GM13976 (cell line): ENCODE results near the gene ZFYVE27.

Experiments
- DNase-seq: peaks from one replicate; pipeline ENCODE4 v3.0.0; 2012; ENCODE audit warnings: low spot score
- in situ Hi-C: fragments of 300-500 bp; cut with MboI; formaldehyde crosslinking; loops from one replicate; pipeline ENCODE4 v1.12.0; 2022; ENCODE audit warnings: low sequenced_read_pairs, mixed read lengths, inconsistent platforms; ENCODE audit not compliant: unreplicated experiment
- TF ChIP-seq, protein P1 (sequence below): IDR thresholded peaks from 2 replicates; pipeline ENCODE4 v1.5.1; 2012; ENCODE audit warnings: borderline replicate concordance, mild to moderate bottlenecking; ENCODE audit not compliant: insufficient read depth; ENCODE audit errors: extremely low read depth, missing control alignments, control extremely low read depth

Gene ZFYVE27

DNA sequence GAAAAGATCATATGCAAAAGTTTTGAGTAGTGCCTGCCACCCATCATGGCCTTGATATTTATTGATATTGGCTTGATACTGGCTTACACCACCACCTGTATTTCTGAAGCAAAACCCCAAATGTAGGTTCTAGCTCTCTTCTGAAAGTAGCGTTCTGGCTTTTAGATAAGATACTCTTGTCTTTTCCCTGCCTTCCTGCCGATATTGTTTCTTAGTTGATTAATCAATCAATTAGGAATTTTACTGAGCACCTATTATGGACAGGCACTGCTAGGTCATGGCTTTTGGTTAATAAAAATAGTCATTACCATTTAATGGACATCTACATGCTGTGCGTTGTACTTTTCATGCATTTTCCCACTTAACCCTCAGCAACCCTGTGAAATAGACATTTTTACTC lies 27.0 kb downstream of the ZFYVE27 start:
- DNase-seq: no peak
- in situ Hi-C loops: no loop called here
- TF ChIP-seq, protein P1, sequence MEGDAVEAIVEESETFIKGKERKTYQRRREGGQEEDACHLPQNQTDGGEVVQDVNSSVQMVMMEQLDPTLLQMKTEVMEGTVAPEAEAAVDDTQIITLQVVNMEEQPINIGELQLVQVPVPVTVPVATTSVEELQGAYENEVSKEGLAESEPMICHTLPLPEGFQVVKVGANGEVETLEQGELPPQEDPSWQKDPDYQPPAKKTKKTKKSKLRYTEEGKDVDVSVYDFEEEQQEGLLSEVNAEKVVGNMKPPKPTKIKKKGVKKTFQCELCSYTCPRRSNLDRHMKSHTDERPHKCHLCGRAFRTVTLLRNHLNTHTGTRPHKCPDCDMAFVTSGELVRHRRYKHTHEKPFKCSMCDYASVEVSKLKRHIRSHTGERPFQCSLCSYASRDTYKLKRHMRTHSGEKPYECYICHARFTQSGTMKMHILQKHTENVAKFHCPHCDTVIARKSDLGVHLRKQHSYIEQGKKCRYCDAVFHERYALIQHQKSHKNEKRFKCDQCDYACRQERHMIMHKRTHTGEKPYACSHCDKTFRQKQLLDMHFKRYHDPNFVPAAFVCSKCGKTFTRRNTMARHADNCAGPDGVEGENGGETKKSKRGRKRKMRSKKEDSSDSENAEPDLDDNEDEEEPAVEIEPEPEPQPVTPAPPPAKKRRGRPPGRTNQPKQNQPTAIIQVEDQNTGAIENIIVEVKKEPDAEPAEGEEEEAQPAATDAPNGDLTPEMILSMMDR: no peak

DNA sequence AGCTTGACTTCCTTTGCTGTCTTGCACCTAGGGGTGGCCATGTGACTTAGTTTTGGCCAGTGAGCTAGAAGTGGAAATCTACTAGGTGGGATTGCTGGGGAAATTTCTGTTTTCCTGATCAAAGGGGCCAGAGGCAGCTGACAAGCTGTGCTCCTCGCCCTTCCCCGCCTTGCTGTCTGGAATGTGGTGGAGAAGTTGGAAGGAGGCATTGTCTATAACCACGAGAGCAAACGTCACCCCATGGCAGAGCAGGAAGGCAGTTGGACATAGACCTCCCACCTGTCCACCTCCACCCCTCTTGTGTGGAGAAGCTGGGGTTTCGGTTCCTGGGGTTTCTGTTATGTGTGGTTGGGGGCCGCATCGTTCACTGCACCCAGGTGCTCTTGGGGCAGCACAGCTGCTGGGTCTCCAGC lies 27.6 kb downstream of the ZFYVE27 start:
- in situ Hi-C loops: no loop called here
- no peak for DNase-seq
- TF ChIP-seq, protein P1: no peak

DNA sequence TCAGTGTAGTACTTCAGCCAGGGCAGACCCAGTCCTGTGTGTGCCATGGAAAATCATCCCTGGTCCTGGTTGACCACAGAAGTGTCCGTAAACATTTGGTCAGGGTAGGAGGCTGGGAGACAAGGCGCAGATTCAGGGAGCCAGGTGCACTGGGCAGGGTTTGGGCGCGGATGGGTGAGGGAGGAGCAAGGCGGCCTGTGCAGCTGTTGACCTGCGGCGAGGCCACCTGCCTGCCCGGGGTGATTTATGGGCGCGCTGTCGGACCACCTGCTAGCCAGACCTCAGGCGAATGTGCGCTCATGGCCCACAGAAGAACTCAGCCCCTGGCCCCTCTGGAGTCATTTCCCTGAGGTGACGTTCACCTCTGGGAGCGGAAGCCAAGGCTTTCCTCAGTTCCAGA lies 28.3 kb downstream of the ZFYVE27 start:
- DNase-seq: no peak
- in situ Hi-C loops: no loop called here

DNA sequence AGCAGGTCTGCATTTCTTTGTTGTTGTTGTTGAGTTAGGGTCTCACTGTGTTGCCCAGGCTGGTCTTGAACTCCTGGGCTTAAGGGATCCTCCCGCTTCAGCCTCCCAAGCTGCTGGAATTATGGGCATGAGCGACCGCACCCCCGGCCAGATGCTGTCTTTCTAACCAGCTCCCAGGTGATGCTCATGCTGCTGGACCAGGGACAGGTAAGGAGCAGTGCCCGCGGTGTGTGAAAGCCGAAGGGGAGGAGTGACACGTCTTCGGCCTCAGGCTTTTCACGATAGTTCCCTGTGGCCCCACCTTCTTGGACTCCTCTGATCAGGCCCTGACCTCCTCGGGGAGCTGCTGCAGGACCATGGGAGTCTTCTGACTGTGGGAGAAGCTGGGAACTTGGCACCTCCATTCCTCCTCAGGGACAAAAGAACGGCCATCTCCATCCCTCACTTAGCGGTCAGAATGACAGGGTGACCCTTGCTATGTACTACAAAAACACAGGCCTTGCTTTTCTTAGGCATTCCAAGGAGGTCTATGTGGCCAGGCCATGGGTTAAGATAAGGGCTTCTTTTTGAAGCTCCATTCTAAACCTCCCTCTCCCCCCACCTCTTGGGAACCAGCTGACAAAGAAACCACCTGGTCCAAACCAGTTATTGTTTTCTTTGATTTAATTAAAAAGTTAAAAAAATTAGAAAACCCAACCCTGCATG lies 29.3 kb downstream of the ZFYVE27 start:
- in situ Hi-C loops: no loop called here
- no peak for DNase-seq
- TF ChIP-seq, protein P1: no peak

More for the DNA sequence above, 28.3 kb downstream of the ZFYVE27 start:
- TF ChIP-seq, protein P1: no peak

DNA sequence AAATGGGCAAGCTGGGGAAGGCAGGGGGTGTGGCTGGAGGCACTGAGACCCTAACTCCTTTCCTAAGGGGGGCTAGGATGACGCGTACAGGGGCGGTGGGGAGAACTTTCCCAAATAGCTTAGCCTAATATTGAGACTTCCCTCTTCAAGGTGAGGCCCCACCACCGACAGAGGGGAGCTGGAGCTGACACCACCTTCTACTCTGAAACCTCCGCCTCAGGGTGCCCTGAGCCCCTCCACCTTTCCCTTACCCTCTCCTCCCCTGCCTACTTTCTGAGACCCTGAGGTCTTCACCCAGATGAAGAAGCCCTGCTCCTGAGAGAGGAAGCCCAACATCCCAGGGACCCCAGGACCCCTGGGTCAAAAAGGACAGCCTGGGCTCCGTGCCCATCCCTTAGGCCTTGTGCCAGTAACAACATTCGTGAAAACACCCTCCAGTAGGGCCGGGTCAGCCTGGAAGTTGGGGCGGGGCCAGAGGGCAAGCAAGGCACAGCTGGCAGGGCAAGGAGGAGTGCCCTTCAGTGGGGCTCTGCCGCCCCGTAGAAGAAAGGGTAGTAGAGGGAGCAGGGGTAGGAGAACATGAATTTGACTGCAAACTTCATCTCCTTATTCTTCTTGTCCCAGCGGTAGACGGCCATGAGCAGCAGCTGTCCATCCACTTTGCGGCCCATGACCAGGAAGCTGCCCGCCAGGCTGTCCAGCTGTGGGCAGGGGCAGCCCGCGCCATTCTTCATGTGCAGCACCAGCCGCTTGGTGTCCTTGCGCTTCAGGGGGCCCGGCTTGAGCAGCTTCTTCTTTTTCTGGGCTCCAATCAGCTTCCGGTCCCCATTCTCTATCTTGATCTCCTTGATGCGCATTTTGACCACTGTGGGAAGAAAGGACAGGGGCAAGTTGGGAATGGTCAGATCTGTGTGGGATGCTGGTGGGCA lies 30.3 kb downstream of the ZFYVE27 start:
- in situ Hi-C loops: no loop called here
- no peak for DNase-seq
- TF ChIP-seq, protein P1: no peak

DNA sequence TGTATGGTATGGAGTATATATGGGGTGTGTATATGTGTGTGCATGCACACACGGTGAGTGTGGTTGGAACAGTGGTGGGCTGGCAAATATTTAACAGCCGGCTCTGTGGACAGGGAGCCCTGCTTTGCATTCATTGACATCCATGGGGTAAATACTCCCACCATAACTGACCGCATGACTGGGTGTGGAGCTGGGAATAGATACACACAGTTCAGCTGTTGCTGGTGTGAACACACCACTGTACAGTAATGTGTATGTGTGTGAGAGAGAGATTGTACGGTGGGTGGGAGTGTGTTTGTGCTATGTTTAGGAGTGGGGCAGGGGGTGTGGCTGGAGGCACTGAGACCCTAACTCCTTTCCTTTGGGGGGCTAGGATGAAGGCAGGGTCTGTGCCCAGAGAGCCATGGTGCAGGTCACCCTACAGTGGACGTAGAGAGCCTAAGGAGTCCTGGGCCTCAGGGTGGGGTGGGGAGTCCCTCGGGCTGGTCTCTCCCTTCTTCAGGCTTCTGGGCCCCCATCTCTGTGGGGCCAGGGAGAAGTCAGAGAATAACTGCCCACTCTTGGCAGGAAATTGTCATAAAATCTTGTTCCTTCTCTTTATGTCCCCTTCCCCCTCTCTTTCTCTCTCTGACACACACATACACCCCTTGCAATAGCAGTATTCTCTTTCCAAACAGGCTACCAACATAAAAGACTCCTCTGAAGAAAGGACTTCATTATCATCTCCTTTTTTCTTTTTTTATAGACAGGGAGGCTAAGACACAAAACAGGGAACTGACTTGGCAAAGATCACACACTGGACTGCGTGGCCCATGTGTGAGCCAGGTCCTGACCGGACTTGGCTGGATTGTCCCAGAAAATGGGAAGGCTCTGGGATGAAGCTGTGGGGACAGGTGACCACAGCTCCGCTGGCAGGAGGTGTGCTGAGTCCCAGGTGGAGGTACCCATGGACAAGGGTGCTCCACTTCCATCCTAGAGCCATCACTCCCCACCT lies 31.7 kb downstream of the ZFYVE27 start:
- TF ChIP-seq, protein P1: no peak
- no peak for DNase-seq
- in situ Hi-C loops: no loop called here
